ENCODE measurements around the gene KAT2B.
"Not testable (repeated sequence)": the region's sequence is repeated elsewhere in the genome, so short reads cannot be mapped to it uniquely, and the experiment has no call there.

Gene KAT2B

GRCh38 chr3:20039765-20040547 is at the start of gene KAT2B:
Gene KAT2B, plus strand, starts transcription at chr3:20040446. Its CDS starts 32 bp downstream, at chr3:20040478.
- Mint-ChIP-seq H3K27me3 (no peaks in the 10 kb centered on the region), H3K4me3 (peak within 1 kb of the TSS; percentile 90), H3K4me1 (peaks cover 49% of the 10 kb centered on the region), H3K9me3 (no peaks in the 10 kb centered on the region), H3K36me3 (ENCODE audit: low read depth) (no peaks in the 10 kb centered on the region), H3K27ac (peak within 1 kb of the TSS; percentile 89)
- DNase-seq (peak; percentile 84), ATAC-seq (peak; percentile 70)

- ATAC-seq = no peak
- H3K4me3 Mint-ChIP-seq = no peak overlapping the region
Observed at GRCh38 chr3:19994796-19995195, 45.5 kb upstream of the KAT2B start.

GRCh38 chr3:19997502-19997901 is 42.7 kb upstream of the KAT2B start:
- no peaks in the 10 kb centered on the region for H3K36me3 Mint-ChIP-seq (ENCODE audit: low read depth)
- no peak overlapping the region for H3K27ac Mint-ChIP-seq
- no peaks in the 10 kb centered on the region for H3K4me1 Mint-ChIP-seq
- H3K27me3 Mint-ChIP-seq = no peaks in the 10 kb centered on the region
- ATAC-seq = no peak
- H3K4me3 Mint-ChIP-seq = no peak overlapping the region
- no peak for DNase-seq
- peaks cover 5% of the 10 kb centered on the region for H3K9me3 Mint-ChIP-seq

More at GRCh38 chr3:19994796-19995195, 45.5 kb upstream of the KAT2B start:
- Mint-ChIP-seq H3K27ac (no peak overlapping the region), H3K27me3 (no peaks in the 10 kb centered on the region), H3K36me3 (ENCODE audit: low read depth) (no peaks in the 10 kb centered on the region), H3K4me1 (no peaks in the 10 kb centered on the region), H3K9me3 (peaks cover 5% of the 10 kb centered on the region)
- no peak for DNase-seq

- Mint-ChIP-seq H3K27ac (no peak overlapping the region), H3K4me1 (no peaks in the 10 kb centered on the region), H3K27me3 (no peaks in the 10 kb centered on the region), H3K9me3 (peaks cover 5% of the 10 kb centered on the region), H3K36me3 (ENCODE audit: low read depth) (no peaks in the 10 kb centered on the region), H3K4me3 (no peak overlapping the region)
- ATAC-seq (no peak), DNase-seq (no peak)
Observed at GRCh38 chr3:20001932-20002331, 38.3 kb upstream of the KAT2B start.

GRCh38 chr3:20007960-20008359 is 32.3 kb upstream of the KAT2B start:
- Mint-ChIP-seq H3K27ac (no peak overlapping the region), H3K4me3 (no peak overlapping the region), H3K27me3 (no peaks in the 10 kb centered on the region), H3K9me3 (no peaks in the 10 kb centered on the region), H3K4me1 (no peaks in the 10 kb centered on the region), H3K36me3 (ENCODE audit: low read depth) (no peaks in the 10 kb centered on the region)
- DNase-seq (no peak), ATAC-seq (no peak)

GRCh38 chr3:20008646-20009045 is 31.6 kb upstream of the KAT2B start:
- H3K4me1 Mint-ChIP-seq = no peaks in the 10 kb centered on the region
- no peak for DNase-seq
- H3K27me3 Mint-ChIP-seq = no peaks in the 10 kb centered on the region
- H3K4me3 Mint-ChIP-seq = no peak overlapping the region
- H3K9me3 Mint-ChIP-seq = no peaks in the 10 kb centered on the region
- no peak for ATAC-seq
- no peak overlapping the region for H3K27ac Mint-ChIP-seq
- no peaks in the 10 kb centered on the region for H3K36me3 Mint-ChIP-seq (ENCODE audit: low read depth)

- no peak for DNase-seq
- H3K27ac Mint-ChIP-seq = no peak within 1 kb of the TSS
- H3K27me3 Mint-ChIP-seq = no peaks in the 10 kb centered on the region
Observed at GRCh38 chr3:20012164-20012563, 28.1 kb upstream of the KAT2B start, which contains the start of gene PP2D1. Gene PP2D1, minus strand, starts transcription at chr3:20012264. Its CDS starts 192 bp downstream, at chr3:20012072.

GRCh38 chr3:20013396-20013795 is 26.9 kb upstream of the KAT2B start:
- H3K4me1 Mint-ChIP-seq = no peaks in the 10 kb centered on the region
- no peak for ATAC-seq
- no peak overlapping the region for H3K27ac Mint-ChIP-seq
- H3K36me3 Mint-ChIP-seq (ENCODE audit: low read depth) = no peaks in the 10 kb centered on the region
- no peaks in the 10 kb centered on the region for H3K27me3 Mint-ChIP-seq
- no peaks in the 10 kb centered on the region for H3K9me3 Mint-ChIP-seq
- no peak for DNase-seq
- H3K4me3 Mint-ChIP-seq = no peak overlapping the region

More at GRCh38 chr3:20012164-20012563, 28.1 kb upstream of the KAT2B start, which contains the start of gene PP2D1:
- H3K4me3 Mint-ChIP-seq = no peak within 1 kb of the TSS
- ATAC-seq = no peak
- H3K9me3 Mint-ChIP-seq = no peaks in the 10 kb centered on the region
- H3K36me3 Mint-ChIP-seq (ENCODE audit: low read depth) = no peaks in the 10 kb centered on the region
- H3K4me1 Mint-ChIP-seq = no peaks in the 10 kb centered on the region

- Mint-ChIP-seq H3K27me3 (no peaks in the 10 kb centered on the region), H3K4me1 (no peaks in the 10 kb centered on the region), H3K27ac (no peak overlapping the region), H3K4me3 (no peak overlapping the region), H3K36me3 (ENCODE audit: low read depth) (no peaks in the 10 kb centered on the region), H3K9me3 (no peaks in the 10 kb centered on the region)
- ATAC-seq (no peak), DNase-seq (no peak)
Observed at GRCh38 chr3:20015525-20015924, 24.7 kb upstream of the KAT2B start.

GRCh38 chr3:20016076-20016475 is 24.2 kb upstream of the KAT2B start:
- not testable (repeated sequence) for H3K9me3 Mint-ChIP-seq; H3K4me1 Mint-ChIP-seq; DNase-seq; H3K4me3 Mint-ChIP-seq; H3K27me3 Mint-ChIP-seq; H3K27ac Mint-ChIP-seq; H3K36me3 Mint-ChIP-seq (ENCODE audit: low read depth); ATAC-seq

- Mint-ChIP-seq H3K9me3 (no peaks in the 10 kb centered on the region), H3K4me3 (no peak overlapping the region), H3K36me3 (ENCODE audit: low read depth) (no peaks in the 10 kb centered on the region), H3K27ac (no peak overlapping the region), H3K4me1 (no peaks in the 10 kb centered on the region), H3K27me3 (no peaks in the 10 kb centered on the region)
- no peak for ATAC-seq
- DNase-seq = no peak
Observed at GRCh38 chr3:20022954-20023622, 17.2 kb upstream of the KAT2B start.

GRCh38 chr3:20023623-20024405 is 16.4 kb upstream of the KAT2B start:
- DNase-seq (no peak), ATAC-seq (no peak)
- H3K27me3 Mint-ChIP-seq = no peaks in the 10 kb centered on the region
- no peak overlapping the region for H3K27ac Mint-ChIP-seq
- H3K4me1 Mint-ChIP-seq = no peaks in the 10 kb centered on the region
- no peak overlapping the region for H3K4me3 Mint-ChIP-seq
- no peaks in the 10 kb centered on the region for H3K36me3 Mint-ChIP-seq (ENCODE audit: low read depth)
- no peaks in the 10 kb centered on the region for H3K9me3 Mint-ChIP-seq

- no peak for ATAC-seq
- H3K4me1 Mint-ChIP-seq = no peaks in the 10 kb centered on the region
- no peaks in the 10 kb centered on the region for H3K27me3 Mint-ChIP-seq
- no peak overlapping the region for H3K4me3 Mint-ChIP-seq
- H3K9me3 Mint-ChIP-seq = no peaks in the 10 kb centered on the region
- H3K27ac Mint-ChIP-seq = no peak overlapping the region
- no peak for DNase-seq
- H3K36me3 Mint-ChIP-seq (ENCODE audit: low read depth) = no peaks in the 10 kb centered on the region
Observed at GRCh38 chr3:20027136-20027535, 13.1 kb upstream of the KAT2B start.

GRCh38 chr3:20028905-20029331 is 11.3 kb upstream of the KAT2B start:
- Mint-ChIP-seq H3K4me3 (no peak overlapping the region), H3K27me3 (no peaks in the 10 kb centered on the region), H3K9me3 (no peaks in the 10 kb centered on the region), H3K36me3 (ENCODE audit: low read depth) (no peaks in the 10 kb centered on the region), H3K4me1 (no peaks in the 10 kb centered on the region), H3K27ac (no peak overlapping the region)
- ATAC-seq (no peak), DNase-seq (no peak)

Data from activated naive CD8-positive, alpha-beta T cell treated with anti-CD3 and anti-CD28 coated beads, Interleukin-2, amount 50 U/mL, for 24 hours (primary cell).